CD4-positive, alpha-beta T cell (primary cell): ENCODE data around the gene C1R. TPM values are rescaled to one million over a fixed set of nuclear protein-coding genes. Genes with fewer than 3 reads are reported as not detected.

ENCODE experiments used
- ATAC-seq: fragments of 200-7000 bp; cut with Tn5 transposase; one replicate; pipeline ENCODE4 v1.10.0; 2022; ENCODE audit warnings: mild to moderate bottlenecking; ENCODE audit not compliant: poor library complexity
- CTCF ChIA-PET: fragments of 350-600 bp; sonication (Branson Sonifier 250); formaldehyde crosslinking; loops from one replicate; lab custom pipeline; 2021; ENCODE audit warnings: antibody characterized with exemption, inconsistent platforms; lab: Charles Lee
- POLR2A ChIA-PET: fragments of 350-600 bp; sonication (Branson Sonifier 250); formaldehyde crosslinking; loops from one replicate; lab custom pipeline; 2021; ENCODE audit warnings: antibody characterized with exemption, inconsistent platforms; lab: Charles Lee
- DNase-seq, 14 experiments: peaks; one replicate each; pipeline ENCODE4 v3.0.0-alpha.2; 2013 to 2020; ENCODE audit warnings: mixed read lengths in 2 of 14
- H3K27ac ChIP-seq, 2 donors: one replicate each; pipeline versions ENCODE4 v1.5.1 to v1.7.0; 2013; ENCODE audit warnings: low read length in 2 of 2, low read depth in 1 of 2, mild to moderate bottlenecking in 1 of 2
- H3K27me3 ChIP-seq, 2 experiments: 1 replicate in 1 of 2; 2 replicates in 1 of 2; pipeline versions ENCODE4 v1.6.1 to v1.7.0; 2013; ENCODE audit warnings: low read length in 2 of 2, control low read depth in 1 of 2, mild to moderate bottlenecking in 1 of 2, moderate library complexity in 1 of 2; ENCODE audit not compliant: insufficient read depth in 2 of 2, control insufficient read depth in 1 of 2
- H3K36me3 ChIP-seq: one replicate; pipeline ENCODE4 v1.6.1; 2013; ENCODE audit warnings: low read length, control low read depth; ENCODE audit not compliant: insufficient read depth
- H3K4me1 ChIP-seq: one replicate; pipeline ENCODE4 v1.6.1; 2013; ENCODE audit warnings: low read length, control low read depth; ENCODE audit not compliant: insufficient read depth
- H3K4me3 ChIP-seq: one replicate; pipeline ENCODE4 v1.5.1; 2013; ENCODE audit warnings: mild to moderate bottlenecking, low read length, moderate library complexity
- H3K9me3 ChIP-seq, 2 experiments: 1 replicate in 1 of 2; 2 replicates in 1 of 2; pipeline versions ENCODE4 v1.6.1 to v1.7.0; 2013; ENCODE audit warnings: low read length in 2 of 2, mild to moderate bottlenecking in 2 of 2, control low read depth in 1 of 2, moderate library complexity in 1 of 2; ENCODE audit not compliant: control insufficient read depth in 1 of 2, insufficient read depth in 1 of 2
- H3K27ac Mint-ChIP-seq: one replicate; pipeline ENCODE4 v1.8.0; 2020; ENCODE audit warnings: mixed read lengths
- H3K27me3 Mint-ChIP-seq: one replicate; pipeline ENCODE4 v1.8.0; 2021; ENCODE audit warnings: mixed read lengths
- H3K36me3 Mint-ChIP-seq: one replicate; pipeline ENCODE4 v1.8.0; 2021; ENCODE audit warnings: low read depth, mixed read lengths
- H3K4me1 Mint-ChIP-seq: one replicate; pipeline ENCODE4 v1.8.0; 2021; ENCODE audit warnings: low read depth, mixed read lengths
- H3K4me3 Mint-ChIP-seq: one replicate; pipeline ENCODE4 v1.8.0; 2020; ENCODE audit warnings: mild to moderate bottlenecking, mixed read lengths
- H3K9me3 Mint-ChIP-seq: one replicate; pipeline ENCODE4 v1.8.0; 2020; ENCODE audit warnings: mixed read lengths
- CTCF ChIP-seq: fragments of 200-600 bp; IDR thresholded peaks from one replicate; pipeline ENCODE4 v1.8.0; 2022; ENCODE audit warnings: antibody characterized with exemption, mild to moderate bottlenecking
- intact Hi-C, 2 experiments: fragments of 100-400 bp; cut with DNase I in 1 of 2; cut with micrococcal nuclease in 1 of 2; formaldehyde crosslinking; loops; one replicate each; pipeline versions ENCODE4 v1.15.1 to v1.9.0; 2023 to 2025; cut with DNase I, micrococcal nuclease
- total RNA-seq, 174 experiments: library from RNA in 2 of 174; stranded (reverse) in 2 of 174; gene quantifications; one replicate each; pipeline ENCODE4 v1.2.3 and lab custom pipeline; 2021 to 2026

C1R gene
- total RNA-seq, 2 experiments from 2014 or later = 3.1 to 4.0 TPM

- no peak for TF ChIP-seq CTCF
- DNase-seq (no peak), ATAC-seq (no peak)
- Histone ChIP-seq H3K36me3 (no peaks in the 10 kb centered on the region), H3K27ac (no peak overlapping the region), H3K27me3 (no peaks in the 10 kb centered on the region), H3K4me3 (no peak overlapping the region), H3K9me3 (no peaks in the 10 kb centered on the region), H3K4me1 (no peaks in the 10 kb centered on the region)
- POLR2A ChIA-PET = no interaction called here
- CTCF ChIA-PET = no interaction called here
- H3K4me3 Mint-ChIP-seq = no peak overlapping the region
- peaks cover 6% of the 10 kb centered on the region for H3K27me3 Mint-ChIP-seq
- H3K4me1 Mint-ChIP-seq = no peaks in the 10 kb centered on the region
- H3K9me3 Mint-ChIP-seq = no peaks in the 10 kb centered on the region
- H3K27ac Mint-ChIP-seq = no peak overlapping the region
- intact Hi-C loops = no loop called here
- no peaks in the 10 kb centered on the region for H3K36me3 Mint-ChIP-seq
These were observed 16.3 kb downstream of the C1R start for GRCh38 chr12:7075939-7076338.

DNA sequence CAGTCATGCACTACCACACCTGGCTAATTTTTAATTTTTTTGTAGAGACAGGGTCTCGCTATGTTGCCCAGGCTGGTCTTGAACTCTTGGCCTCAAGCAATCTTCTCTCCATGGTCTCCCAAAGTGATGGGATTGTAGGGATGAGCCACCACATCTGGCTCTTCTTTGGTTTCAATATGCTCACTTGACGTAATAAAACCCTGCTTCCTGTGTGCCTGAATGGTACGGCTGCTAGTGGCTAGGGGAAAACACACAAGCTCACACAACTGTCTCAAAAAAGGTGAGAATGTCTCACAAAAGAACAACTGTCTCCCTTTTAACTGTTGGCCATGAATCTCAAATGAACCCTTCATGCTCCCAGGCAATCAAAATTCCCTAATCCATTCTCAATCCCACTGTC lies 16.7 kb downstream of the C1R start:
- no peaks in the 10 kb centered on the region for H3K9me3 Mint-ChIP-seq
- ChIA-PET POLR2A (no interaction called here), CTCF (no interaction called here)
- no peak for TF ChIP-seq CTCF
- no peak overlapping the region for H3K27ac Mint-ChIP-seq
- peaks cover 10% of the 10 kb centered on the region for H3K27me3 Mint-ChIP-seq
- H3K27me3 ChIP-seq = no peaks in the 10 kb centered on the region
- H3K4me1 ChIP-seq = no peaks in the 10 kb centered on the region
- peak in 1 of 14 experiments; percentile 5 for DNase-seq
- no peak overlapping the region for H3K27ac ChIP-seq
- no peak overlapping the region for H3K4me3 Mint-ChIP-seq
- ATAC-seq = no peak
- intact Hi-C loops = no loop called here
- H3K36me3 ChIP-seq = no peaks in the 10 kb centered on the region
- no peaks in the 10 kb centered on the region for H3K9me3 ChIP-seq
- no peaks in the 10 kb centered on the region for H3K4me1 Mint-ChIP-seq
- H3K36me3 Mint-ChIP-seq = no peaks in the 10 kb centered on the region
- H3K4me3 ChIP-seq = no peak overlapping the region

DNA sequence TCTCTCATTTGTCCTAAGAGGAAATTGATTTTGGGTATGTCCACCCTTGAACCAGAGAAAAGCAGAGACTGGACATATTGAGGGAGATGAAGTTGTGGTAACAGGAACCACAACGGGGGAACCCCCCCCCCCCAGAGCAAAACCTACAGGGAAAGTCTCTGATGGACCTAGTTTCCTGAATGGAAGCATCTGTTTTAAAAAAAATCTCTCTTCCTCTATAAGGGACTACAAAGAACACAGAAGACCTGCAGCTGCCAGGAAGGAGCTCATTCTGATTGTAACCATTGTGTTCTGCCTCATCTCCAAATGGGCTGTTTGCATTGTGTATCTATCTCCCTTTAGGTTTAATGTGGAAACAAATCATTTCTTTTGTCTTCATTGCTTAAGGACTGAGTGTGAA lies 18.3 kb downstream of the C1R start:
- Histone ChIP-seq H3K36me3 (no peaks in the 10 kb centered on the region), H3K4me3 (no peak overlapping the region), H3K4me1 (no peaks in the 10 kb centered on the region), H3K9me3 (no peaks in the 10 kb centered on the region), H3K27me3 (no peaks in the 10 kb centered on the region), H3K27ac (no peak overlapping the region)
- ChIA-PET POLR2A (no interaction called here), CTCF (interaction anchor here (1.1 kb wide), 1 partner anchor 9 kb away, joined by 3 read pairs; no protein-coding TSS in a partner anchor)
- H3K27ac Mint-ChIP-seq = no peak overlapping the region
- no peaks in the 10 kb centered on the region for H3K9me3 Mint-ChIP-seq
- DNase-seq (no peak), ATAC-seq (no peak)
- no peaks in the 10 kb centered on the region for H3K36me3 Mint-ChIP-seq
- H3K27me3 Mint-ChIP-seq = peaks cover 14% of the 10 kb centered on the region
- intact Hi-C loops = no loop called here
- H3K4me1 Mint-ChIP-seq = no peaks in the 10 kb centered on the region
- TF ChIP-seq CTCF = no peak
- no peak overlapping the region for H3K4me3 Mint-ChIP-seq
